ENCODE results near the gene SORCS2. TPM values are rescaled to one million over a fixed set of nuclear protein-coding genes. Genes with fewer than 3 reads are reported as not detected.

Gene SORCS2
- total and polyA plus RNA-seq, 2 of the 4 experiments (the other 2 are of a cell fraction) = 0.36 to 0.62 TPM

DNA sequence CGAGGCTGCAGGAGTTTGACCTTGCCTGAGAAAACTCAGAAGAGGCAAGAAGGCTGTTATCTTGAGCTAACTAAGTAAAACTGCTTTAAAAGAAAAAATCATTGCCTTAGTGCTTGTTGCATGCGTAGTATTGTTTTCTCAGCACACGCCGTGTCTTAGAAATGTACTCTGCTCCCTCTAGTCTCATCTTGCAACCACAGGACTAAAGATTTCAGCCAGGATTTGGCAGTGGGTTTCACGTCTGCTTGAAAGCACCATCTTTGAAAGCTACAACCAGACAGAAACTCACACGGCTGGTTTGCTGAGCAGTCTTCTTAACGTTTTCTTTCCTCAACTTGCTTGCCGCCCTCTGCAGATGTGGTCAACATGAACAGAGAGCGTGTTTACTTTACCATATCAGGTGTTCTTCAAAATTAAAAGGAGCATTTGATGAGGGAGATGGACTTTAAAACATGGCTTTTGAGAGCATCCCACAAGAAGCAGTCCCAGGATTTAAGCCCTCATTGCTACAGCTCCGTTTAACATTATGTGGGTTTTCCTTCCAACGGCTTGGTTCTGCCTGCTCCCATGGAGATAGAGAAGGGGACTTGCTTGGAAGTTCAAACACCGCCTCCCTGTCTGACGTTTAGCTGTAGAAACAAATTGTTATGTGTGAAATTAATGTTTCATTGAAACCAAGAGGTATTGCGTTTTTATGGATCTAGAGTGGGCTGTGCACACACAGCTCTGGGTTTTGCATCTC lies 3.4 kb downstream of the SORCS2 start:
- peaks cover 57% of the 10 kb centered on the region for H3K27me3 ChIP-seq (ENCODE audit: control insufficient read depth, insufficient read depth, low read length)
- H4K20me1 ChIP-seq (ENCODE audit: insufficient read depth, low read length) = no peaks in the 10 kb centered on the region; the same call in 1 of the 2 replicates
- no peak overlapping the region for H3K27ac ChIP-seq (ENCODE audit: insufficient read depth, low read length)
- no peak overlapping the region for H2BK20ac ChIP-seq (ENCODE audit: low read depth, low read length)
- H4K5ac ChIP-seq (ENCODE audit: low read depth, low read length) = no peak overlapping the region
- H3K4me1 ChIP-seq (ENCODE audit: control insufficient read depth, insufficient read depth, low read length) = peaks cover 6% of the 10 kb centered on the region; the same call in 1 of the 2 replicates
- H3K4me2 ChIP-seq (ENCODE audit: low read depth, low read length) = no peak overlapping the region
- H3K36me3 ChIP-seq (ENCODE audit: control insufficient read depth, insufficient read depth, low read length) = no peaks in the 10 kb centered on the region
- H3K4me3 ChIP-seq (ENCODE audit: insufficient read depth, low read depth, low read length) = no peak overlapping the region
- dilution Hi-C loops (cut with HindIII; ENCODE audit: low sequenced_read_pairs, unreplicated experiment) (no loop called here), in situ Hi-C loops (cut with MboI; ENCODE audit: low sequenced_read_pairs) (loop anchor here (5.0 to 10.0 kb wide), 2 partner anchors 92 to 529 kb away; no protein-coding TSS in a partner anchor), intact Hi-C loops (cut with micrococcal nuclease) (loop anchor here (10.0 kb wide), 1 partner anchor 789 kb away; no protein-coding TSS in a partner anchor)
- no peaks in the 10 kb centered on the region for H3K79me1 ChIP-seq (ENCODE audit: low read depth in 1 of 2, low read length in 2 of 2)
- ChIA-PET POLR2A (ENCODE audit: unreplicated experiment) (no interaction called here), CTCF (interaction anchor here (2.9 kb wide), 1 partner anchor 100 kb away, joined by 10 read pairs; no protein-coding TSS in a partner anchor)
- no peak overlapping the region for H3K23ac ChIP-seq (ENCODE audit: low read depth, low read length)
- ATAC-seq (ENCODE audit: low read depth) (no peak), DNase-seq (no peak)
- no peak overlapping the region for H4K91ac ChIP-seq (ENCODE audit: insufficient read depth, low read depth, low read length)
- no peak overlapping the region for H3K9ac ChIP-seq (ENCODE audit: low read depth, low read length)
- H3K9me1 ChIP-seq (ENCODE audit: insufficient read depth, low read length) = no peaks in the 10 kb centered on the region
- no peak overlapping the region for H3K4ac ChIP-seq (ENCODE audit: low read depth, low read length)
- no peaks in the 10 kb centered on the region for H3K9me3 ChIP-seq (ENCODE audit: control insufficient read depth, insufficient read depth, low read length)
- no peak overlapping the region for H2BK120ac ChIP-seq (ENCODE audit: low read depth, low read length)
- no peak overlapping the region for H2AFZ ChIP-seq (replicated peaks; ENCODE audit: low read length, poor library complexity)
- no peak overlapping the region for H2AK5ac ChIP-seq (ENCODE audit: low read depth, low read length)
- H4K8ac ChIP-seq (ENCODE audit: low read depth in 2 of 2, low read length in 2 of 2) = no peak overlapping the region
- BruUV-seq (replicated peaks) = no TSS peak
- 52% methylated on average over 3 of the region's 14 CpGs; no CpG with 5 or more reads in 1 of the 2 experiments for WGBS, 2 experiments (ENCODE audit: extremely low coverage in 2 of 2, insufficient read length in 1 of 2)
- no peak overlapping the region for H2BK5ac ChIP-seq (ENCODE audit: low read depth, low read length, poor library complexity, severe bottlenecking)
- H3K14ac ChIP-seq (replicated peaks; ENCODE audit: low read depth, low read length) = no peak overlapping the region
- no peak overlapping the region for H2AK9ac ChIP-seq (replicated peaks; ENCODE audit: low read depth, low read length, poor library complexity)
- H3K56ac ChIP-seq (ENCODE audit: extremely low read depth, insufficient read depth, low read length) = no peak overlapping the region
- H3K18ac ChIP-seq (ENCODE audit: low read depth, low read length) = no peak overlapping the region
- H2BK15ac ChIP-seq (ENCODE audit: low read depth, low read length) = no peak overlapping the region
- no peak for TF ChIP-seq RAD21 (IDR thresholded peaks at IDR 0.05; ENCODE audit: low read length)
- TF ChIP-seq, protein P1, sequence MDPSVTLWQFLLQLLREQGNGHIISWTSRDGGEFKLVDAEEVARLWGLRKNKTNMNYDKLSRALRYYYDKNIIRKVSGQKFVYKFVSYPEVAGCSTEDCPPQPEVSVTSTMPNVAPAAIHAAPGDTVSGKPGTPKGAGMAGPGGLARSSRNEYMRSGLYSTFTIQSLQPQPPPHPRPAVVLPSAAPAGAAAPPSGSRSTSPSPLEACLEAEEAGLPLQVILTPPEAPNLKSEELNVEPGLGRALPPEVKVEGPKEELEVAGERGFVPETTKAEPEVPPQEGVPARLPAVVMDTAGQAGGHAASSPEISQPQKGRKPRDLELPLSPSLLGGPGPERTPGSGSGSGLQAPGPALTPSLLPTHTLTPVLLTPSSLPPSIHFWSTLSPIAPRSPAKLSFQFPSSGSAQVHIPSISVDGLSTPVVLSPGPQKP (IDR thresholded peaks at IDR 0.05; ENCODE audit: borderline replicate concordance, low read depth, low read length) = no peak
- no peak for TF ChIP-seq FOS (IDR thresholded peaks at IDR 0.05; ENCODE audit: low read depth, low read length)
- TF ChIP-seq MAZ (IDR thresholded peaks at IDR 0.05; ENCODE audit: borderline replicate concordance, low read depth, low read length) = no peak
- no peak for TF ChIP-seq CHD1 (IDR thresholded peaks at IDR 0.05; ENCODE audit: low read depth, low read length)
- no peak for TF ChIP-seq RFX5 (IDR thresholded peaks at IDR 0.05; ENCODE audit: low read depth, low read length)
- TF ChIP-seq BHLHE40 (IDR thresholded peaks at IDR 0.05; ENCODE audit: low read depth, low read length) = no peak
- no peak for TF ChIP-seq NFE2L2 (IDR thresholded peaks at IDR 0.05; ENCODE audit: low read depth, low read length)
- TF ChIP-seq POLR2A (IDR thresholded peaks at IDR 0.05; ENCODE audit: low read depth, low read length) = no peak
- TF ChIP-seq MAFK (IDR thresholded peaks at IDR 0.05; ENCODE audit: low read depth, low read length) = no peak
- TF ChIP-seq, protein P2, sequence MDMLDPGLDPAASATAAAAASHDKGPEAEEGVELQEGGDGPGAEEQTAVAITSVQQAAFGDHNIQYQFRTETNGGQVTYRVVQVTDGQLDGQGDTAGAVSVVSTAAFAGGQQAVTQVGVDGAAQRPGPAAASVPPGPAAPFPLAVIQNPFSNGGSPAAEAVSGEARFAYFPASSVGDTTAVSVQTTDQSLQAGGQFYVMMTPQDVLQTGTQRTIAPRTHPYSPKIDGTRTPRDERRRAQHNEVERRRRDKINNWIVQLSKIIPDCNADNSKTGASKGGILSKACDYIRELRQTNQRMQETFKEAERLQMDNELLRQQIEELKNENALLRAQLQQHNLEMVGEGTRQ (IDR thresholded peaks at IDR 0.05; ENCODE audit: low read depth, low read length) = no peak
- TF ChIP-seq RCOR1 (IDR thresholded peaks at IDR 0.05; ENCODE audit: insufficient replicate concordance, low read length) = no peak
- no peak for TF ChIP-seq CEBPB (IDR thresholded peaks at IDR 0.05; ENCODE audit: low read depth, low read length)
- TF ChIP-seq SMC3 (IDR thresholded peaks at IDR 0.05; ENCODE audit: low read depth, low read length) = no peak
- no peak for TF ChIP-seq MXI1 (IDR thresholded peaks at IDR 0.05; ENCODE audit: borderline replicate concordance, low read depth, low read length)
